GM12873 (cell line): ENCODE data around the gene GDPD5.

Source experiments
- TF ChIP-seq, protein P1 (sequence below): IDR thresholded peaks from 2 replicates; pipeline ENCODE4 v1.5.1; 2012; ENCODE audit warnings: low read depth, mild to moderate bottlenecking, moderate library complexity, low read length, control low read depth; ENCODE audit not compliant: insufficient read depth; ENCODE audit errors: missing control alignments

The GDPD5 gene

DNA sequence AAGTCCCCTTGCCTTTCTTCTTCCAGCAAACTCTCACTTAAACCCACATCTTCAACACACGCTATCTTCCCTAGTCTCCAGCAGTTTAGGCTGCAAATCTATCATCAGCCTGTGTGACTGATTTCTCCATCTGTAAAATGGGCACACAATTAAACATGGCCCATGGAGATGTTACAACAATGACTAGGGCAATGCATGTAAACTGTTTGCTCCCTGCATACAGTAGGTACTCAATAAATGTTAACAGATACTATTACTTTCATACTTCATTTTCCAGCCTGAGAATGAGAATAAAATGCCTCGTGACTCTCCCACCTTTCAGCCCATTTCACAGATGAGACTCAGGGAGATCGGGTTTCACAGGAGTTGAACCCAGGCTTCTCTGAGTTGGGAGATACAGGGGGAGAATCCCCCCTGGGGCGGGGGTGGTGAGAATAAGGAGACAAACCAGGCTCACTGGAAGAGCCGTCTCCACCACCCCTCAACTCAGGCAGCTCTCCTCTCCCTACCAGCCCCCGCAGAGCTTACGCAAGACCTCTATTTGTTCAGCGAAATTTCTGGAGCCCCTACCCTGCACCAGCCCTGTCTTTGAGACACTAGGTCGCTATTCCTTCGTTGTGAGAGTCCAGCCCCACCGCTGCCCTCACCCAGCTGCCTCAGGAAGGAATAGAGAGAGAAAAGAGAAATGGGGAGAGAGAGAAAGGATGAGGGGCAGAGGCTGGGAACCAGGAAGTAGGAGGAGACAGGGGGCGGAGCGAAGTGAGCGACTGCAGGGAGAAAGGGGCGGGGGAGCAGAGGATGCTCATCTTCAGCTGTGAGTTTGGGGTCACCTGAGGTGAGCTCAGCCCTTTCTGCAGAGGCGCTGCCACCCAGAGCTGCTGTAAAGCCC lies 50.6 kb downstream of the GDPD5 start:
- TF ChIP-seq, protein P1, sequence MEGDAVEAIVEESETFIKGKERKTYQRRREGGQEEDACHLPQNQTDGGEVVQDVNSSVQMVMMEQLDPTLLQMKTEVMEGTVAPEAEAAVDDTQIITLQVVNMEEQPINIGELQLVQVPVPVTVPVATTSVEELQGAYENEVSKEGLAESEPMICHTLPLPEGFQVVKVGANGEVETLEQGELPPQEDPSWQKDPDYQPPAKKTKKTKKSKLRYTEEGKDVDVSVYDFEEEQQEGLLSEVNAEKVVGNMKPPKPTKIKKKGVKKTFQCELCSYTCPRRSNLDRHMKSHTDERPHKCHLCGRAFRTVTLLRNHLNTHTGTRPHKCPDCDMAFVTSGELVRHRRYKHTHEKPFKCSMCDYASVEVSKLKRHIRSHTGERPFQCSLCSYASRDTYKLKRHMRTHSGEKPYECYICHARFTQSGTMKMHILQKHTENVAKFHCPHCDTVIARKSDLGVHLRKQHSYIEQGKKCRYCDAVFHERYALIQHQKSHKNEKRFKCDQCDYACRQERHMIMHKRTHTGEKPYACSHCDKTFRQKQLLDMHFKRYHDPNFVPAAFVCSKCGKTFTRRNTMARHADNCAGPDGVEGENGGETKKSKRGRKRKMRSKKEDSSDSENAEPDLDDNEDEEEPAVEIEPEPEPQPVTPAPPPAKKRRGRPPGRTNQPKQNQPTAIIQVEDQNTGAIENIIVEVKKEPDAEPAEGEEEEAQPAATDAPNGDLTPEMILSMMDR = no peak

DNA sequence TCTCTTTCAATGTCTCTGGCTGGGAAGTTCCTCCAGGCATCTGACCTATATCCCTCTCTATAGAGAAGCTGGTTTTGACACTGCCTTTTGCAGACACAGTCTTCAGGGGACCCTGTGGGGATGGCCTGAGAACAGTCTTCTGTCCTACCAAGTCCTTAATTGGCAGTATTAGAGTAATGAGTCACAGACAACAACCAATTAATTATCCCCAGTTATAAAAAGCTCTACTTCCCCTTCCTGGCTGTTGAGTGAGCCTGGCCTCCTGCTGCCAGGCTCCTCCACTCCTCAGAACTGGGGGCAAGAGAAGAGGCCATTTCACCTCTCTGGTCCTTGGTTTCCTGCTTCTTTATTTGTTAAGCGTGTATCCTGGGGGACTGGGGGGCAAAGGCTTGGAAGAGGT lies 51.5 kb downstream of the GDPD5 start:
- TF ChIP-seq, protein P1 = no peak

DNA sequence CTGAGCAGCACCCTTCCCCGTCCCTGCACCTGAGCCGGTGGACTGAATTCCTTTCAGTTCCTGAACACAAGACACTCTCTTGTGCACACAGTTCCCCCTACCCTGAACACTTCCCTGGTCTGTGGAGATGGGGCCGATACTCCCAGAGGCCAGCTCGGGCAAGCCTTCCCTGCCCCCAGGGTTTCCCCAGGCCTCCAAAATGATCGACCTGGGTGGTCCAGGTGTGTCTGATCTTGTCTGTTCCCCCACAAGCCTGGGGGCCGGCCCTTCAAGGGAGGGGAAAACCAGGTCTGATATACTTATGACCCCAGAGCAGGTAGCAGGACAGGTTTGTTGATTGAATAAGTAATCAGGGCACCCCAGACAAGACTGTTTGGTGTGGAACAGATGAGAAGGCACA lies 52.1 kb downstream of the GDPD5 start:
- TF ChIP-seq, protein P1 = no peak

DNA sequence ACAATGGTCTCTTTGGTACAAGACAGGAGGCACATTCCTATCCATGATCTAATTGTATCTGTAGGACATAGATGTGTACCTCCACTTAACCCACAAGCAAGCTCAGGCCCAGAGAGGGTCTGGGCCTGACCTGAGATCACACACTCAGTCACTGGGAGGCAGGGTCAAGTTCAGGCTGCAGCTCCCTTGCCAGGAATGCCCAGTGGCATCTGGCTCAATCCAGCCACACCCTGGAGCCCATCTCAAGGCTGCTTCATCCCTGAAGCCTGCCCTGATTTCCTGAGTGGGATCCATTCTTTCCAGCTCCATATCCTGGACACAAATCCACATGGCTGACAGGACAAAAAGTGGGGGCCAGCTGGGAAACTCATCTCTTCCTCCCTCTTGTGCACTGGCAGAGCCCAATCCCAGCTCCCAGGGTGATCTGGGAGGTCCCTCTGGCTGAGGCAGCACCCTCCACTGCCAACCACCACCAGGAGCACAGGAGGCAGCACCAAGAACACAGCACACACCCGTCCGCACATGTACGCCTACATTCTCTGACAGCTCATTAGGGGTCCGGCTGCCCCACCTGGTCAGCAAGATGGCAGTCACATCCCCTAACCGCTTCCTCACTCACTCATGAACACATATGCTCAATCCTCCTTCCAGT lies 53.5 kb downstream of the GDPD5 start:
- TF ChIP-seq, protein P1 = no peak

DNA sequence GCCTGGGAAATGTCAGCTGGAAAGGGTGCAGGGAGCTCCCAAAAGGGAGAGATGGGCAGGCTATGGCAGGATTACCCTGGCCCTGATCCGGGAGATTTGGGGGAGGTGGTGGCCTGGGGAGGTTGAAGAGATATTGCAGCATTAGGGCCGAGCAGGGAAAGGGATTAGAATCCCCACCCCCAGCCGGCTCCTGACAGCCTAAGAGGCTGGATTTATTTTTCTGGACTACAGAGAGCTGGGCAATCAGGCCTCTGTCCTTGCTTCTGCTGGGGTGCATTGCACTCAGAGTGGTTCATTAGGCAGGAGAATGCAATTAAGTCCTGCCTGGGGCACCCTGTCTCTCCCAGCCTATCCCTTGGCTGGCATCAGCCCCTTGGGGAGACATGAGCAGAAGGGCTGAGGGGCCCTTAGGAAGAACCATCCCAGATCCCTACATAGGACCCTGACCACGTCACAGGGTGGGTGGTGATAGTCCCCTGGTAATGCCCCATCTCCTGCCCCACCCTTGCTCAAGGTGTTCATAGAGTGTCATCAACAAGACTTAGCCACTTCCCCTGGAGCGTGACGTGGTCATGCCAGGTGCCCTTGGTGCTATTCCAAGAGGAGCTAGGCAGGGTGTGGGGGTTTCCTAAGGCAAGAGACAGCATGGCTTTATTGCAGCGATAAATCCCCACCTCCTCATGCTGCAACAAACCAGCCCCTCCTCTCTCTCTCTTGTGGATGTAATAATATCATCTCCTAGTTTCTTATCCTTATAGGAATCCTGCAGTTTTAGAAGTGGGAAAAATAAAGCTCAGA lies 54.4 kb downstream of the GDPD5 start:
- TF ChIP-seq, protein P1 = no peak

DNA sequence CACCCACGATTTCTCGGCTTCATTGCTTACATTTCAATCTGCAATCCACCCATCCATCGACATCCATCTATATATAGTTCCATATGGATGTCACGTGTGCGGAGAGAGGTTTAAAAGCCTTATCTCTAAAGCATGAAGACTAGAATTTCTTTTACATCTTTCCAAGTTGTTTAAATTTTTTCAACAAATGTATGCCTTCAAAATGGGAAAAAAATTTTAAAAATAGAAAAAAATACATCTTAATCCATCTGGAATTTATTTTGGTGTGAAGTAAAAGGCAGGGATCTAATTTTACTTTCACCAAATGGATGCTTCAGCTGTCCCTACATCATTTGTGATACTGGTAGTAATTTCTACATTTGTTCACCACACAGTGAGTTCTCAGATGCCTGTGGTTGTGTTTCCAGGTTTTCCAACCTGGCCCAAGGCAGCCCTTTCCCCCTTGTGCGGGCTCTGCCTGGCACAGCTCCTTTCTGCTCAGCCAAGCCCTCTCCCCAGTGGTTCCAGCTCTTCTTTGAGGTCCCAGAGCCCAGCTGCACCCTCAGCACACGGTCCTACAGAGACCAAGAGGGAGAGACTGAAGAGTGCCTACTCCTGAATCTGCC lies 55.2 kb downstream of the GDPD5 start:
- TF ChIP-seq, protein P1 = no peak

DNA sequence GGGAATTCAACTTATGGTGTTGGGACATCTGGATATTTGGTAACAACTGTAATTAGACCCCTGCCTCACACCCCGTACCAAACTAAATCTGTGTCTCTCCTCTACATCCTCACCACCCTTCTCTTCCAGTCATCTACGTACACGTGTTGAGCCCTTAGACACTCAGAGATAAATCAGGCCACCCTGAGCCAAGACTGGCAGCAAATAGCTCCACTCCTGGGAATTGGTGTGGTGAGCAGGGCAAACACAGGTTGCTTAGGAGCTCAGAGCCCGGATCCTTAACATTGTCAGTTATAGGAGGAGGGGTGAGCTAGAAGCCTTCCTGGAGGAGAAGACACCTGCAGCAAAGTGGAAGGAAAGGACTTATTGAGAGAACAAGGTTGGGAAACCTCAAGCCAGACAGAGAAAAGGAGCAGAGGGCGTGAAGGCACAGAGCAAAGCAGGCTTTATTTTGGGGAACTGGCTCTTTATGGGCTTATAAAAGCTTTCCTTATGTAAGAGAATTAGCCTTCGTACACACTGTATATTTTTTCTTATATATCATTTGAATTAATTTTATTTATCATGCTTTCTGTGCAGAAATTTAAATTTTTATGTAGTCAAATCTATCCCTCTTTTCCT lies 55.8 kb downstream of the GDPD5 start:
- TF ChIP-seq, protein P1 = no peak
